HG03575 (cell line): Measurements from ENCODE around the gene TRIM8.

Experiments
- ATAC-seq: cut with Tn5 transposase; IDR thresholded peaks from one replicate; pipeline ENCODE4 v1.9.1; 2021; ENCODE audit not compliant: unreplicated experiment, insufficient number of reproducible peaks, low FRiP score; ENCODE audit errors: extremely low read depth

TRIM8 gene

DNA sequence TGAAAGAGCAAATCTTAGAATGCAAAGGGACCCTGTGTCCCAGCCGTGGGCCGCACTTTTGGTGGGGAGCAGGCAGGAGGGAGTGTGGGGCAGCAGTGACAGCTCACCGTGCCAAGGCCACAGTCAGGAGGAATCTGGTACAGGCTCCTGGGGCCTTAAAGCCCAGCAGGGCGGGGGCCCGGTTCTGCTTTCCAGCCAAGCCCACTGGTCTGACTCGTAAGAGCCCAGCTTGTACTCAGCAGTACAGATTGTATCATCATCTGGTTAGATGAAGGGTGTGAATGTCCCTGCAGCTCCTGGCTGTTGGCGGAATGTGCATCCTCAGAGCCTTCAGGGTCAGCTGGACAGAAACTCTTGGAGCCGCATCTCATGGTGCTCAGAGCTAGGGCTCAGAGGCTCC is 30.5 kb upstream of the TRIM8 start:
- ATAC-seq = no peak

DNA sequence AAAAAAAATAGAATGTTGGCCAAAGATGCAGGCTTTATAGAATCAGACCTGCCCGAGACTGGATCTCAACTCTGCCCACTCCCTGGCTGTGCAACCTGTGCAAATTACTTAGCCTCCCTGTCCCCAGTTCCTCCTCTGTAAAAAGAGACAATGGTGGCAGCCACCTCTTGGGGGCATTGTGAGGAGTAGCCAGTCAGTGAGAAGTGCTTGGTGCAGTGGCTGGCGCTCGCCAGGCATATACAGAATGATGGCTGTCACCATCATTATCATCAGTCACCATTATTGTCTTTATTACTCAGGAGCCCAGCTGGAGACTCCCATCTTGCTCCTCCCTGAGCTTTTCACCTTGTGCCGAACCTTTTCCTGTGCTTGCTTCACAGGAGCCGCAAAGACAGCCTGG is 29.4 kb upstream of the TRIM8 start:
- ATAC-seq = no peak

DNA sequence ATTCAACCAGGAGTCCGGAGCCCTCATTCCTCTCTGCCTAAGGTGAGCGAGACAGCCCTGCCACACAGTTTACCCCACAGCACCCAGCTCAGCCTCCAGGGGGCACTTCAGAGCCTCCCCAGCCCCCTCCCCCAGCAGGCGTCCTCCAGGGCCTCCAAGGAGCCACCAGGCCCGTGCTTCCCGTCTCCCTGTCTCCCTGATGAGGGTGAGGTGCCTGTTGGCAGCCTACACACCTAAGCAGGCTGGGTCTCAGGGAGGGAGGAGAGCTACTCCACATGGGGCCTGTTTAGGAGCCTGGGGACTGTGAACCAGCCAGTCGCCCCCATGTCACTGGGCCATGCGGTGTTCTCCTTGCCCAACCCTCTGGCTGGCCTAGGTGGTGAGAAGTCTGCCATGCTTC is 28.9 kb upstream of the TRIM8 start:
- no peak for ATAC-seq

DNA sequence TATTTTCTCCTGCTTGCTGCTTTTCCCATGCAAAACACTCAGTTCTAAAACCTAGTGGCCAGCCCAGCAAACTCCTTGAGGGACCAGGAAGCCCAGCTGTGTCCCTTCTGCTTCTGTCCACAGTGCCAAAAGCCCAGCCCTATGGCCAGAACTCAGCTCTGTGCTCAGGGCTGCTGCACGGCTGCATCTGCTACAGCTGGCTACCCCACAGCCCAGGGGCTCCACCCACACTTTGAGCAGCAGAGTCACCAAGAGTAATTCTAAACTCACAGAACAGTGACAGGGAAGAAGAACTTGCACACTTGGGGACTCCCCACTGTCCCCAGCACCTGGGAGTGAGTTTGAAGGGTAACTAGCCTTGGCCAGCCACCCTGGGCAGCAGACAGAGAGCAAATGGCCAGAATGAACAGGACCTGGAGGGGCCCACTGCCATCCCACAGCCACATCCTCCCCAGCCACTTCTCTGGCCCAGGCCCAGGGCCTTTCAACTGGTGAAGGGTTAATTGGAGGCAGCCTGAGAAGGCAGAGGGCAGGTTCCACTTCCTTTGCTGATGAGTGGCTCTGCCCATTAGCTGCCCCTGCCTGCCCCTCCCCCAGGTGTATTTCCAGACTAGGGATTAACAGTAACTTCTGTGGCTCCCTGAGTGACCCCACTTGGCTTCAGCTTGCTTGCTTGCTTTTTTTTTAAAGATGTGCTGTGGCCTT is 28.1 kb upstream of the TRIM8 start:
- ATAC-seq = no peak

DNA sequence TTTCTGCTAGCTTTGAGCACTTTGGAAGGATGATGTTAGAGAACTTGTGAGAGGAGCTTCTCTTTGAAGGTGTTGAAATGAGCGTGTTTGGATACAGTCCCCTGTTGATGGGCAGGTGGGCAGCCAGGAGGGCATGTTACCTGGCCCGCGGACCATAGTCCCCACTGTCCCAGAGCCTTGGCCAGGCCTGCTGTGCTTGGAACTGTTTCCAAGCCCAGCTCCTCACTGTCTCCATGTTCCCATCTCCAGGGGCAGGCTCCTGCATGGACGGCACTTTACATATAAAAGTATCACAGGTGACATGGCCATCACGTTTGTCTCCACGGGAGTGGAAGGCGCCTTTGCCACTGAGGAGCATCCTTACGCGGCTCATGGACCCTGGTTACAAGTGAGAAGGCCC is 27.2 kb upstream of the TRIM8 start:
- no peak for ATAC-seq

DNA sequence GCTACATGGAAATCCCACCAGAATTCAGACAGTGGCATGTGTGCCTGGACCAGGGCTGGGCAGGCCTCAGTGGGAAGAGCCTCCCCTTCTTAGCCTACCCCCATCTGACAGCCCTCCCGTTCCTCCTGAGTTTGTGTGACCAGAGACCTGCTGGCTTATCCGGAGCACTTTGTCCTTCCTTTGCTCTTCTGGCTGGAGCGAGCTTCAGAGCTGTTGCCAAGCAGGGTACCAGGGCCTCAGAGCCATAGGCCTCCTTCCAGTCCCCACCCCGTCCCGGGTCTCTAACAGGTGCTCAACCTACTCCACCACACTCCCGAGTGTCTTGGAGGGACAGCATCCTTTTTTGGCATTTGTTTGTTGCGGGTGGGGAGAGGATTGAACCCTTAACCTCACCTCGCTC is 26.5 kb upstream of the TRIM8 start:
- ATAC-seq = no peak

DNA sequence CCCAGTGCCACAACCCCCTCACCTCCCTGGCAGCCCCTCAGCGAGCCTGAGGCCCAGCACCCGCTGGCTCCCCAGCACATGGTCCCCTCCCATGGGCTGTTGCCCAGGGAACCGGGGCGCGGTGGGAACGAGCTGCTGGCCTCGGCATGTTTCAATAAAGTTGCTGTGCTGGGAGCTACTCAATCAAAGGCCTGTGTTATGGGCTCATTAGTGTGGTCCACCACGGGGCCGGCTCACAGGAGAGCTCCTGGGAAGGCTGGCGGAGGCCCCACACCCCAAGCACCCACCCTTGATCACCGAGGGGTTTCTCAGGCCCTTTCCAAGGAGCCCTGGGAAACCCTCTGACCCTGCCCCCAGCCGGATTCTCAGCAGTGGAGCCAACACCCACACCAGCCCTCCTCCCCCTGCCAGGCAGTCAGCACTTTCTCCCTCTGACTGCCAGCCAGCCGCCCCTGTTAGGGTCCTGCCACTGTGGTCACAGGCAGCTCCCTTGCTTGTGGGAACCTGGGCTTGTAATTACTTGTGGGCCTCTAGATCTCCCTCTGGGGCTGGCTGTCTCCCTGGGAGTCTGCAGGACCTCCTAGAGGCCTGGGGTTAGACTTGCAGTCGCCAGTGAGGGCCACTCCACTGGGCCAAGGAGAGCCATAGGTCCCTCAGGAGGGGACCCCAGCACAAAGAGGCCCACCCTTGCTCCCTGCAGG is 24.8 kb upstream of the TRIM8 start:
- no peak for ATAC-seq

DNA sequence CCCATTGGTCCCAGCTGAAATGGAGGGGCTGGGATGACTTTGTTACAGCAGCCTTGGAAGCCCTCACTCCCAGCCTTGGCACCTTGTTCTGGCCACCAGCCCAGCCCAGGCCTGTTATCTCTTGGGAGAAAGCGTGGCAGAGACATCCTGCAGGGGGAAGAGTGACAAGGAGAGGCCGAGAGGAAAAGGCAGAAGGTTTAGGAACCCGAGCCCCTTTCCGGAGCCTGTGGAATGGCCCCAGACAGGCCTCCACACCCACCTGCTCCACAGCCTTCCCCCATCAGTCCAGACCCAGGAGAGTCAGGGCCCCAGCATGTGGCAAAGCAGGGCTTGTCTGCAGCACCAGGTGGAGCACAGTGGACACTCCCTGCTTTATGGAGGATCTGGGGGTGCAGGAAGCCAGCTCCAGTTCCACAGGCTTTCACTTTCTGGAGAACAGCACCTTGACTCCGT is 24.1 kb upstream of the TRIM8 start:
- ATAC-seq = no peak

DNA sequence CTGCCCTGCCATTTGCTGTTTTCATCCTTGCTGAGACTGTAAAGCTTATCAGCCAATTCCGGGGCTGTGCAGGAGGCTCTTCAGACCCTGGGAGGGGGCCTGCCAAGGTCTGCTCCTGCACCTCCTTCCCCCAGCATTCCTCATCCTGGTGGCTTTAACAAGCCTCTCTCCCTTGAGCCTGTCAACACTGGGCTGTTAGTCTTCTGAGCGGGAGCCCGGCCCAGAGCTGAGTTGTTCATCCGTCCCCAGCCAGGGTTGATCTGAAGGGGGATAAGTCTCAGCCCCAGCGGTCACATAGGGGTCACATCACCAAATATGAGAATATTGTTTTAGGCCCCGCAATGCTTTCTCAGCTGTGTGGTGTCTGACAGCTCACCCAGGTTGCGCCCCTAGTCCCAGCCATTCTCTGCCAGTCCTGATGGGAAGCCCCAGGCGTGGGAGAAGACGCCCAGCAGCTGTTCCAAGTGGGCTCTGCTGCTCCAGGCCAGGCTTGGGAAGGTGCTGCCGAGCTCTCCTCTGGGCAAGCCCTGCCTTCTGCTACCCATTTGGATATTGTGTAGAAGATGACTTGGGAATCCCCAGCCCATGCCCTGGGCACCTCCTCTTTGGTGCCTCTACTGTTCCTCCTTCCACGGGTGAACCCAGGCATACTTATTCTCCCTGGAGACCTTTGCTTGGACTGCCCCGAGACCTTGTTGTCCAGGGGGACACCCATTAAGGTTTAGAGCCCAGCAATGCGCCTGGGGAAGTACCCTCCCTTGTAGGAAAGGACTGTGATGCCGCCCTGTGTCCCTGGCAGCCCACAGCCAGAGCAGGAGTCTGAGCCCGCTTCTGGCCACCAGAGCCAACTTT is 23.5 kb upstream of the TRIM8 start:
- ATAC-seq = no peak

DNA sequence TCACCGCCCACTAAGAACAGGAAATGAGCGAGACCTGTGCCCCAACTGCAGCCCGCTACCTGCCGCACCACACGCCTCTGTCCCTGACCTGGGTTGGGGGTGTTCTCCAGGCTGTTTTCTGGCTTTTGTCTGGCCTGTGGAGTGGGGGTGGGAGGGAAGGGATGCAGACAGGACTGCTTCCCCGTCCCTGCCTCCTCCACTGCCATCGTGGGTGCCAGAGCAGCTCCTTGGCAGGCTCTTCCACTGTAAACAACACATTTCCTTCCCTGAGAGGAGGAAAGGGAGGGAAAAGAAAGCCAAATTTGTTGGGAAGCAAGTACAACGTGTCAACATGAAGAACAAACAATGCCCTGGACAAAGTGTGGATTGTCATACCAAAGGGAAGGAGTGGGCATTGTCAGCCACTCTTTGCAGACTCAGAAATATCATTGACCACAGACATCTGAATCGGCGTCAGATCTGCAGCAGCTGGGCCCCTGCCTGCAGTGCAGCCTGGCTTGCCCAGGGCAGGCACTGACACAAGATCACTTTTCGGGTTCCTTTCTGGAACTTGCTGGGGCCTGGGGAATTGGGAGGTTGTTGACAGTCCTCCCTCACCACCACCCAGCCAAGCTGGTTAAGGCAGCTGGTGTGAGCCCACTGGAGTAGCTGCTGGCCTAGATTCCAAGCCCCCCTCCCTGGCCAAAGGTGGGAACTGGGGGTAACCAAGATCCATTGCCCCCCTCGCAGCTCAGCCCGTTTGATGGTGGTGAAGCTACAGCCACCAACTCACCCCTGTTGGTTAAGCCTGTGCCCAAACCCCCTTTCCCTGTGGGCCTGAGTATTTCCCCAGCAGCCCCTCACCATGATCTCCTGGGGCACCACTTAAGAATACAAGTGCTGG is 22.6 kb upstream of the TRIM8 start:
- no peak for ATAC-seq

DNA sequence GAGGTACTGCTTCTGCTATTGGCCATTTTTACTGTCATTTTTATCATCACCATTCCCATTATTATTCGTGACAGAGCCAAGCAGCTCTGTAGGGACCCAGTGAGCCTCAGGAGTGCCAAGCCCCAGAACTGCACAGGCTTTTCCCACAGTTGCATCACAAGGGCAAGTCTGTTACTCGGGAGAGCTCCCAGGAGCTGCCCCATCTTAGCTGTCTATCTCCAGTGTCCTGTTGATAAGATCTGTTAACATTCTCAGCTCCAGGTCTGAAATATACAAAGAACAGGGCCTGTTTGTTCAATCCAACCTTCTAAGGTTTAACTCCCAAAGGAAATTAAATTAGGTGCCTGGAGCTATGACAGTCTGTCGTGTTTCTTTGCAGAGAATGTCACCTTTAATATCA is 20.2 kb upstream of the TRIM8 start:
- no peak for ATAC-seq

DNA sequence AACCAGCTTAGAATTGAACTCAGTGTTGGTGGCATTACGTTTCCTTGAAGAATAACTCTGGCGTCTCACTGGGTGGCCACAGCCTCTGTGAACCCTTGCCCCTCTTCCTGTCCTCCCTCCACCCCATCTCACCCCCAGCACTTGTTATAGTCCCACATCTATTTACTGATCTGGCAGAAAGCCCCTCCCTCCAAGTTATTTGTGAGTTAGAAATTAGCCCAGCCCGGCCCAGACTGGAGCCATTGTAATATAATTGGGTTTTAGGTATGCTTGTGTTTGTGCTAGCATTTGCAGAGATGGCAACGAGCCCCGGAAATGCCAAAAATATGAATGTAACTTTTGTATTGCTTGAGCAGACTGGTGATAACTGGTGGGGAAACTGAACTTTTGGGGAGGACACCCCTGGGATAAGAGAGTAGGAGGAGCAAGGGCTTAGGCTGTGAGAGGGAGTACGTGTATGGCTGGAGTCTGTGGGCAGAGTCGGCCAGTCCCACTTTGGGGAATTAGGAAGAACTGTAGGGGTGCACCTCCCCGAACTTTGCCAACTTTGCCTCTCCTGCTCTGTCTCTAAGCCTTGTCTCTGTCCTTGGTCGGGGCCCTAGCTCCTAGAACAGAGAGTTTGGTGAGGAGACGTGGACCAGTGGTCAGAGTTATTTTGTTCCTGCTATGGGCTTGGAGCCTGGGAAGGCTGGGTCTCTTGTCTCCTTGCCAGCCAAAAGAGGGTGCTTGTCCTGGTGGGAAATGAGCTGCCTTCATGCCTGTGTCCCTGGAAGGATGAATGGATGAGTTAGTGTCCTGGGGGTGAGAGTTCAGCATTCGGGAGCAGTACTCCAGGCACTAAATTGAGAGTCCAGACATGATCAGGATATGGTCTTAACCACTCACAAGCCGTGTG is 19.3 kb upstream of the TRIM8 start:
- no peak for ATAC-seq

DNA sequence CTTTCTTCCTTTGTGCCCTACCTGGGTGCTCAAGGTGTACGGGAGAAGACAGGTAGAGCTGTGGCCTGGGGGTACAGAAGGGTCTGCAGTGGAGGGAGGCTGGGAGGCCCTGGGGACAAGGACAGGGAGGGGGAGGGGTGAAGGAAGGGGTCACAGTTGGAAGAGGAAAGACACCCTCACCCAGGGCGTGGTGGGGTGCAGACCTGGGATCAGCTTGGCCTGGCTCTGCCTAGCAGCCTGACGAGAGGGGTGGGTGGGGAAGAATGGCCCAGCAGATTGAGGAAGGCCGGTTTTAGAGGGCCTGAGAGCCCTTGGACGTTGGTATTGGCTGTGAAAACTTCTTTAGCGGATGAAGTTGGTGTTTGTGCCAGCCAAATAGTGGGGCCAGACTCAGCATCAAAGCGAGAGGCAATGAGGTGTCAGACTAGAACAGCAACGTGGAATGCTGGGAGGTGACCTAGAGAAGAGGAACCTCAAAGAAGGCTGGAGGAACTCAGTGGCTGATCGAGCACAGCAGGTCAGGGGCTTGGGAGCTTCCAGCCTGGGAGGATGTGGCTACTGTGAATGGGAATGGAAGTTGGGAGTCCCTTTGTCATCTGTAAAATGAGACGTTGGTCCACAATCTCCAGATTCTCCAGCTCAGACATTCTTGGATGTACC is 18.1 kb upstream of the TRIM8 start:
- ATAC-seq = no peak

DNA sequence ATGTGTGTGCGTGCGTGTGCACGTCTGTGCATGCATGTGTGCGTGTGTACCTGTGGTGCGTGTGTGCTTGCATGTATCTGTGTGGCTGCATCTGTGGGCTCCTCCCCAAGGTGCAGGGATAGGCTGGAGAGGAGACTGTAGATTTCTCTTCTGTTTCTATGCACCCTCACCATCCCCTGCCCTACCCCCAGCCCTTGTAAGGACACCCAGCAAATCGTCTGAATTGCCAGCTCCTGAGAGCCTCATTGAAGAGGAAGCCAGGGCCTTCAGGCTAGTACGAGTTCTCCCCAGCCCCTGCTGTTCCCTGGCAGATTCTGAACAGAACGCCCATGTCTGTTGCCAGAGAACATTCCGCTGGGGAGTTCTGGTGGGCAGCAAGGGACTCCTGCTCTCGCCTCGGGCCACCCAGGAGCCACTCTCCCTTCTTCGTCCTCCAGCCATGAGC is 17.0 kb upstream of the TRIM8 start:
- no peak for ATAC-seq

DNA sequence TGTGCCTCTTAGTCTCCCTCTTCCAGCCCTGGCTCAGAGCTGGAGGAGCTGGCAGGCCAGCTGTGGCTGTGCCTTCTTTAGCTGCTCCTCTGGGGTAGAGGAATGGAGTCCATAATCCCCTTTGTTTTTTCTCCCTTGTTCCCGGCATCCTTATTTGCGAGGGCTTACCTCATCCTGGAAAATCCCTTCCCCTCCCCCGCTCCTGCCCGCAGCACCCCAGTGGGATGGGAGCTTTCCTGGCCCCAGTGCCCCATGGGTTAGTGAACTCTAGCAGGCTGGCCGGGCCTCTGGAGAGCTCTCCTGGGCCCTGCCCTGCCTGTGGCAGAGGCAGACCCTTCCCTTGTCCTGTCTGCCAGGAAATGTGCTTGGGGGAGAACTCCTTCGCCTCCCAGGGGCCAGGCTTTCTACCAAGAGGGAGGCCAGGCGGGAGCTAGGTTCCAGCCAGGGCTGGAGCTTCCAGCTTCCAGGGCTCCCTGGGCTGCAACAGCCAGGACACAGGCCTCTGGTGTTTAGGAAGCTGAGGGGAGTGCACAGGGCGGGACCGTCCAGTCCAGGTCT is 16.5 kb upstream of the TRIM8 start:
- no peak for ATAC-seq

DNA sequence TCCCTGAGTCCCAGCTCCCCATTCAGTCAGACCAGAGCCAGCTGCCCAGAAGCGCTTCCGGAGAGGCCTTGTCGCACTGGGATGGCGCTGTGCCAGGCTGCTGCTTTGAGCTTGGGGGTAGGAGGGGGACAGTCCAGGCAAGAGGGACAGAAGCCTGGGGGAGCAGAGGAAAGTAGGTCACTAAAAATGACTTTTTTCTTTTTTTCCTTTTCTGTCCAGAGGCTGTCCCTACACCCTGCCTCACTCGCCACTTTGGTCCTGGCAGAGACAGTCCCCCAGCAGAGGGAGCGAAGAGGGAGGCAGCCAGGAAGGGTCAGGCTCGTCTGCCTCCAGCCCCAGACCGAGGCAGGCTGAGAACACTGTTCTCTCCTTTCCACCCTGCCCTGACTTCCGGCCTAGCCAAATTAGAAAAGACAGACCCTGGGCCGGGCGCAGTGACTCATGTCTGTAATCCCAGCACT is 15.8 kb upstream of the TRIM8 start:
- no peak for ATAC-seq
